Glomerular visceral epithelial cell (primary cell): ENCODE data around the gene SUCO.

ENCODE experiments used
- DNase-seq: peaks from one replicate; pipeline ENCODE4 v3.0.0-alpha.2; 2016; ENCODE audit errors: extremely low spot score

SUCO gene

DNA sequence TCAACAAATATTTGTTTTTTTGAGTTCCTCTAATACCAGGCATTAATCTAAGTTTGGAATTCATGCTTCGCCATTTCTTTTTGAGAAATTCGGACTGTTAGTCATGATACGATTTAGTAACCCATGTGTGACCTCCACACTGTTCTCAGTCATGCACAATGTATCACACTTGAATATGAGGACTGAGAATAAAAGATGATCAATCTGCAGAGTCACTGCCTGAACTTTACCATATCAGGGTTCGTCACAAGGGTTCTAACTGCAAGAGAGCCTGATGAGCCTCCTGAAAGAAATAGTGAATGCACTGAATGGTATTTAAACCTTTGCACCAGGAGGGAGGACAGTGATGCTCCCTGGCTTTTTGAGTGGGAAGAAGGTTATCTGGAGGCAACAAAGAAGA lies 115.0 kb downstream of the SUCO start:
- no peak for DNase-seq

DNA sequence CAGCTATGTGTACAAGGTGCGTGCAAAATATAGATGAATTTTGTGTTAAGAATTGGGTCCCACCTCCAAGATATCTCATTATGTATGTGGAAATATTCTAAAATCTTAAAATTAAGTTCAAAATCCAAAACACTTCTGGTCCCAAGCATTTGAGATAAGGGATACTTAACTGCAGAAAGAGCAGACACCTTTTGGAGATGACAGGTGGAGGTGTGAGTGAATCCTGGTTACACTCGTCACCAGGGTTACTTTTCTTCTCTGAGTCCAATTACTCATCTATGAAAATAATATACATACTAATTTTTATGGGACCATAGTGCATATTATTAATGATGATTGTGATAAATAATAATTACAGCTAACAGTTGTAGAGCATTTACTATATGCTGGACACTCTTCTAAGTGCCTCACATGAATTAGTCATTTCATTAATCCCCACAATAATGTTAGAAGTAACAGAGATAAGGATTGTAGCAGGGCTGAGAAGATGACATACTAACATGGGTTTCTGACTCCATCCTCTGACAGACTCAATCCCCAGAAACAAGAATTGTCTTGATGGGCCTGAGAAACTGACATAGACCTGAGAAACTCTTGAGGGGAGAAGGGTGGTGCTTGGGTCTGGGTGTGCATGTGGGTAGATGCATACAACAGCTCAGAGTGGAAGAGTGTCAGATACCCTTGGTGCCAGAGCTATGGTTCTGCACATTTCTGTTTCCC lies 117.7 kb downstream of the SUCO start:
- no peak for DNase-seq

DNA sequence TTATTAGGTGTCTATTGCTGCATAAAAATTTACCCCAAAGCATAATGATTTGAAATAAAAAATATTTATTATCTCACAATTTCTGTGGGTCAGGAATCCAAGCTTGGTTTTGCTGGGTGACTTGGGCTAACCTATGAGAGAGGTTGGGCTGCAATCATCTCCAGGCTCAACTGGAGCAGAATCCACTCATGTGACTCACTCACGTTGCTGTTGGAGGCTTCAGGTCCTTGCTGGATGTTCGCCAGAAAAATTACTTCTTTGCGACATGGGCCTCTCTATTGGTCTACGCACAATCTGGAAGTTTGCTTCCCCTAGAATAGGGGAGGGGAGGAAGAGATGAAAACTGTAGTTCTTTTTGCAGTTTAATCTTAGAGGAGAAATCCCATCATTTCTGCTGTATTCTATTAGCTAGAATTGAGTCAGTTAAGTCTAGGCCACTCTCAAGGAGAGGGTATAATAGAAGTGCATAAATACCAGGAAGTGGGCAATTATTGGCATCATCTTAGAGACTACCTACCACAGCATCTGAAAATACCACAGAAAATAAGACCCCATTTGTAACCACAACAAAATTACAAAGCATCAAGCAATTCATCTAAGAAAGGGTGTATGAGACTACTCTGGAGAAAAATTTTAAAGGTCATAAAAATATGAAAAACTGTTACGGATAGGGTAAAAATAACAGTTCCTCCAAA lies 120.2 kb downstream of the SUCO start:
- peak; percentile 31 for DNase-seq

DNA sequence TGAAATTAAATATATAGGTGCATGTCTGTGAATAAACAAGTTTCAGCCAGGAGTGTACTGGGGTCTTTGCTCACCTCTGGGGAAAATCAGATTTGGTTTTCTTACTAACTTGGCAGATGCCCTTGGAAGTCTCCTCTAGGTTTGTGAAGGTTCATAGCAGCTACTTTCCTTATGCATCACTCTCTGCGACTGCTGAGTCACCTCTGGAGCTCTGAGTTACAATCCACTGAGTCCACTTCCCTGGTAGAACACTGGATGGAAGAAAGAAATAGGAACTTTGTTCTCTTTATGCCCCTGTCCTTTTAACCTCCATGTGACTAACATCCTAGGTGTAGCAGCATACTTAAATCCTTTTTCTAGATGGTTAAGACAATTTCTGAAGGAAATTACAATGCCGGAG lies 121.6 kb downstream of the SUCO start:
- DNase-seq, result peak; percentile 51

DNA sequence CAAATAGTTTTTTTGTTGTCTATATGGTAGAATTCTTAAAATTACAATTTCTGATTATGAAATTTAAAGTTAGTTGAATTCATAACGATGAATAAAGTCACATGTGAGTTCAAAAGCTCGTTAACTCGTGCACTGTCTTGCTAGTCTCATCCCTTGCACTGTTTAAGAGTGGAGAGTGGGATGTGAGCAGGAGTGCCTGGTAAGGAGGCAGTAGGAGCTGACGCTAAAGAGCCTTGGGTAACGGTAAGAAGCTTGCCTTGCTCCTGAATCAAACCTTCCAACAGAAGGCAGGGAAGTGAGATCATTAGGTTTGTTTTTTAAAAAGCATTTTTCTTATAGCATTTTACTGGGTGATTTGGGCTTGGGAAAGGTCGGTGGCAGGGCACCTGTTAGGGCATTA lies 123.6 kb downstream of the SUCO start:
- no peak for DNase-seq

DNA sequence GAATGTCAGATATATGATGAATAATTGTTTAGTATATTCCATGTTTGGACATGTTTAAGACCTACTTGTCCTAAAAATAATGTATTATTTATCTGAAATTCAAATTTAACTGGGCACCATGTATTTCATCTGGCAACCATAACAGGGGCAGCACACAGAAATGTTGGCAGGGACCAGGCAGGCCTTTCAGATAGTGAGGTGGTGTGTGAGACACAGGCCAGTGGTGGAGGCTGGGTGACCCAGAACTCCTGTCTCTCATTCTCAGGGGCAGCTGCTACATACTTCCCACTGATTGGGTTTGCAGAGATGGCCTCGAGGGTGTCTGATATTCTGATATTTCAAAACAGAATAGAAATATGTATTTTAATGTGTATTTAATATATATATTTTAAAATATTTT lies 124.6 kb downstream of the SUCO start:
- DNase-seq, result no peak

DNA sequence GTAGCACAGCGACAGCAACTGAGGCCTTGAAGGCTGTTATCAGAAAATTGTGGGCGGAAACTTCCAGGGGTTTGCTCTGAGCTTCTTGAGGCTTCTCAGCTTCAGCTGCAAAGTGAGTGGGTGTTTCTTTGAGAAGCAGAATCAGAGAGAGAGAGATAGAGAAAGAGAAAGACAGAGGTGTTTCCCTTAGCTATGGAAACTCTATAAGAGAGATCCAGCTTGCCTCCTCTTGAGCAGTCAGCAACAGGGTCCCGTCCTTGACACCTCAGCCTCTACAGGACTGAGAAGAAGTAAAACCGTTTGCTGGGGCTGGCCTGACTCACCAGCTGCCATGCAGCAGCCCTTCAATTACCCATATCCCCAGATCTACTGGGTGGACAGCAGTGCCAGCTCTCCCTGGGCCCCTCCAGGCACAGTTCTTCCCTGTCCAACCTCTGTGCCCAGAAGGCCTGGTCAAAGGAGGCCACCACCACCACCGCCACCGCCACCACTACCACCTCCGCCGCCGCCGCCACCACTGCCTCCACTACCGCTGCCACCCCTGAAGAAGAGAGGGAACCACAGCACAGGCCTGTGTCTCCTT lies 126.0 kb downstream of the SUCO start, which contains the start of gene FASLG:
Gene FASLG, plus strand, starts transcription at position 233 of the 583 bp plus-strand sequence. Its CDS starts 99 bp downstream, at position 332.
- DNase-seq, result no peak

DNA sequence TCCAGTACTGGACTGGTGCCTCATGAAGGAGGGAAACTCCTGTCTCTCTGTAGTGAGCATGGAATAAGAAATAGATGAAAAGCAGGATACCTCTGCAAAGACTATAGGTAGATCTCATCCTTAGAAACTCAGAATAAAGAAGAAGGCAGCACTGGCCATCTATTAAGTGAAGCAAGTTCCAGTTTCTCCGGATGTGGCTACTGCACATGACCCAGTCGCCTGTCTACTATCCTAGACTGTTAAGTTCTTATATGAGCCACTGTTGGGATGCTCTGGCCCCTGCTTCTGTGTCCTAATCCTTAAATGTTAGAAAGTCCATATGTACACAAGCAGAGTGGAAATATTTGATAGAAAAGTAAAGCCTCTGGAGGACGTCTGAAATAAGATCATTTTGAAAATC lies 128.2 kb downstream of the SUCO start:
- no peak for DNase-seq
